ENCODE data around the gene AGK. TPM values are rescaled to one million over a fixed set of nuclear protein-coding genes. Genes with fewer than 3 reads are reported as not detected.
A peak's percentile ranks its signal among the peaks of the same experiment; 100 is the strongest.

Gene AGK
- total RNA-seq, 4 donors from 2014 or later, result 11.2 to 22.5 (median 17.7) TPM

DNA sequence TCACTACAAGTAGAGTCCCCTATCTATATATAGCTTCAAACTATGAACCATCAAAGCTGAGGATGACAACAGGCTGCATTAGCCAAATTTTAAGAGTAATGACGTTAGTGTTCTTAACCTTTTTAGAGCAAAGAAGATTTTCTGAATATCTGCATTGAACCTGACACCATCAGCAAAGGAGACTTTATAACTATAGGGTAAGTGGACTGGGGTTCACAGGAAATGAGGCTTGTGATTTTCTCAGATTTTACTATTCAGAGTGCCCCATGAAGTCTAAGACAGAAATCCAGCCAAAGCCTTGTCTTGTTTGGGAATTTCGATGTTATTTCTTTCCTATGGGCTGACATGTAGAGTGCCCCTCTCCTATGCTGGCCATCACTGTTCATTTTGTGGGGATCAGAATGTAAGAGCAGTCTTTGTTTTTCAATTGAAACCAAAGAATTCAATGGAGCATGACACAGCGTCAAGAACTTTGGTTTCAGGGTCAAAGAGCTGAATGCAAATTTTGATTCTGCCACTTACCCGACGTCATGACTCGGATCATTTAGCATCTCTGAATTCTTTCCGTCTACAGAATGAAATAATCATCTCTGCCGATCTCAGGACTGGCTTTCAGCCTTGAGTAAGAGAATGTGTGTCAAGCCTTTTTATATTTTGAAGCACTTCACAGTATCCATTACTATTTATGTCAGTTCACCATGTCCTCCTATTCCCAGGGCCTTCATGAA is 98.1 kb downstream of the AGK start:
- H3K36me3 ChIP-seq, result peaks cover 0 to 44% (median 3%) of the 10 kb centered on the region in 3 donors
- peak overlapping the region in 2 of 4 donors; percentile 7 to 46 for H3K27ac ChIP-seq
- intact Hi-C loops (cut with DNase I), result no loop called here
- no peak for DNase-seq
- H3K9me3 ChIP-seq, result no peaks in the 10 kb centered on the region
- H3K4me3 ChIP-seq, result no peak overlapping the region
- peaks cover 0 to 14% (median 0%) of the 10 kb centered on the region in 3 donors for H3K4me1 ChIP-seq
- H3K27me3 ChIP-seq, result no peaks in the 10 kb centered on the region
- no peak for TF ChIP-seq POLR2A (IDR thresholded peaks at IDR 0.05)
- TF ChIP-seq, protein P1, sequence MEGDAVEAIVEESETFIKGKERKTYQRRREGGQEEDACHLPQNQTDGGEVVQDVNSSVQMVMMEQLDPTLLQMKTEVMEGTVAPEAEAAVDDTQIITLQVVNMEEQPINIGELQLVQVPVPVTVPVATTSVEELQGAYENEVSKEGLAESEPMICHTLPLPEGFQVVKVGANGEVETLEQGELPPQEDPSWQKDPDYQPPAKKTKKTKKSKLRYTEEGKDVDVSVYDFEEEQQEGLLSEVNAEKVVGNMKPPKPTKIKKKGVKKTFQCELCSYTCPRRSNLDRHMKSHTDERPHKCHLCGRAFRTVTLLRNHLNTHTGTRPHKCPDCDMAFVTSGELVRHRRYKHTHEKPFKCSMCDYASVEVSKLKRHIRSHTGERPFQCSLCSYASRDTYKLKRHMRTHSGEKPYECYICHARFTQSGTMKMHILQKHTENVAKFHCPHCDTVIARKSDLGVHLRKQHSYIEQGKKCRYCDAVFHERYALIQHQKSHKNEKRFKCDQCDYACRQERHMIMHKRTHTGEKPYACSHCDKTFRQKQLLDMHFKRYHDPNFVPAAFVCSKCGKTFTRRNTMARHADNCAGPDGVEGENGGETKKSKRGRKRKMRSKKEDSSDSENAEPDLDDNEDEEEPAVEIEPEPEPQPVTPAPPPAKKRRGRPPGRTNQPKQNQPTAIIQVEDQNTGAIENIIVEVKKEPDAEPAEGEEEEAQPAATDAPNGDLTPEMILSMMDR (IDR thresholded peaks at IDR 0.05), result no peak
- WGBS, 2 donors, result 51 to 57% methylated on average over 8 of the region's 8 CpGs

DNA sequence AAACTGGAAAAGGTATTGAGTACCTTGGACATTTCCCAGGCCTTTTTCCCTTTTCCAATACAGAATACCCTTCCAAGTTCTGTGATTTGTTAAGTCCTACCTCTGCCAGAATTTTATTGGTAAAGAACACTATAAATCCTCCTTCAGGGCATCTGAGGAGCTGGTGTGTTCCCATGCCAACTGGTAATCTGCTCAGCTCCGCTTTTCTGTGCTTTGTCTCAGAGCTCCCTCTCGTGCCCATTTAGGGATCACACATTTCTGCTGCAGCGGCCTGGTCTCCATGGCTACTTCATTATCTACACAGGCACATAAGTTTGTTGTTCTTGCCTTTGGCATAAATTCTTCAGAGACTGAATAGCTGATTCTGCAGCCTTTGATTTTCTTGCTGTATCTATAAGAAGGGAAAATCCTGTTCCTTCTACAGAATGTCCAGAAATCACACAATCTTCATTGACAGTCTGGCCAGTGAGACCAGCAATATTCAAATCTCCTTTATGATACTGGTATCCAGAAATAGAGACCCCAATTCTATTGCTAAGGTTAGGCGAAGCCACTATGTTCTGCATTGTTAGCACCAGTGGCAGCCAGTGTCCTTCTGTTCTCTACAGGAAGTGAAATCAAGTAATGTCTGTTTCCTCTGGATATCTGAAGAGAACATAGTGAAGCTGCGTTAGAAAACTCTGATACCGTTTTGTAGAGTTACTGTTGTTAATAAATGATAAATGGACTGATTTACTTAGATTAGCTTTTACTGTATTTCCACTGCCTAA is 98.8 kb downstream of the AGK start:
- Histone ChIP-seq H3K27ac (peak overlapping the region in 2 of 4 donors; percentile 7 to 46), H3K27me3 (no peaks in the 10 kb centered on the region), H3K9me3 (no peaks in the 10 kb centered on the region), H3K4me1 (peaks cover 0 to 14% (median 0%) of the 10 kb centered on the region in 3 donors), H3K4me3 (no peak overlapping the region), H3K36me3 (peaks cover 0 to 44% (median 3%) of the 10 kb centered on the region in 3 donors)
- WGBS, 2 donors, result 24 to 39% methylated on average over 6 of the region's 6 CpGs
- DNase-seq, result no peak
- intact Hi-C loops (cut with DNase I), result no loop called here
- TF ChIP-seq POLR2A (IDR thresholded peaks at IDR 0.05), result no peak
- TF ChIP-seq, protein P1 (IDR thresholded peaks at IDR 0.05), result peak in 5 of 6 experiments; percentile 47 to 70 (median 58)

DNA sequence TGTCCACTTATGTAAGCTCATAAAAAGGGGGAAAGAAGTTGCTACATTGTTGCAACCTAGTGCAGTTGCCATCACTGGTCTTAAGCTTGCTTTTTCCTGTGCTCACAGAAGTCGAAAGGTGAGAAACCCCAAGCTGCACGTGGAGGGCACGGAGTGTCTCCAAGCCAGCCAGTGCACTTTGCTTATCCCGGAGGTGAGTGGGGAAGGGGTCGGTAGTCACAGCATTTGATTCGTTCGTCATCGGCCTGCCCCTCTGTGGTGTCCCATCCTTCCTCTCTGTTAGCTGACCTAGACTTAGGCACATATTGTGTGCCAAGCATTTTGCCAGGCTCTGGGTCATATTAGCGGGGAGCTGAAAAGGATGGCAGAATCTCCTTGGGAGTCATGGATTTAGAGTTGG is 100.2 kb downstream of the AGK start:
- 90 to 93% methylated on average over 9 of the region's 9 CpGs for WGBS, 2 donors
- DNase-seq, result no peak
- Histone ChIP-seq H3K4me3 (no peak overlapping the region), H3K27me3 (no peaks in the 10 kb centered on the region), H3K4me1 (peaks cover 0 to 14% (median 0%) of the 10 kb centered on the region in 3 donors), H3K27ac (no peak overlapping the region), H3K9me3 (no peaks in the 10 kb centered on the region), H3K36me3 (peaks cover 0 to 43% (median 3%) of the 10 kb centered on the region in 3 donors)
- intact Hi-C loops (cut with DNase I), result no loop called here
- TF ChIP-seq POLR2A (IDR thresholded peaks at IDR 0.05), result no peak
- TF ChIP-seq, protein P1 (IDR thresholded peaks at IDR 0.05), result no peak

DNA sequence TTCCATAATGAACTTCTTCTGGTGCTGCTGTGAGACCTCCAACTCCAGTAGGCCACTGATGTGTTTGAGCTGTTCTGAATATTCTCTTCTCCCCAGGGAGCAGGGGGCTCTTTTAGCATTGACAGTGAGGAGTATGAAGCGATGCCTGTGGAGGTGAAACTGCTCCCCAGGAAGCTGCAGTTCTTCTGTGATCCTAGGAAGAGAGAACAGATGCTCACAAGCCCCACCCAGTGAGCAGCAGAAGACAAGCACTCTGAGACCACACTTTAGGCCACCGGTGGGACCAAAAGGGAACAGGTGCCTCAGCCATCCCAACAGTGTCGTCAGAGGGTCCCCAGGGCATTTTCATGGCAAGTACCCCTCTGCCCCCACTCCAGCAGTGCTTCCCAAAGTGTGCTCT is 101.5 kb downstream of the AGK start:
- Histone ChIP-seq H3K27ac (no peak overlapping the region), H3K4me3 (no peak overlapping the region), H3K27me3 (no peaks in the 10 kb centered on the region), H3K9me3 (no peaks in the 10 kb centered on the region), H3K36me3 (peaks cover 0 to 50% (median 3%) of the 10 kb centered on the region in 3 donors), H3K4me1 (peaks cover 0 to 14% (median 0%) of the 10 kb centered on the region in 3 donors)
- DNase-seq, result no peak
- TF ChIP-seq, protein P1 (IDR thresholded peaks at IDR 0.05), result no peak
- no peak for TF ChIP-seq POLR2A (IDR thresholded peaks at IDR 0.05)
- intact Hi-C loops (cut with DNase I), result no loop called here
- WGBS, 2 donors, result 74 to 94% methylated on average over 2 of the region's 3 CpGs

DNA sequence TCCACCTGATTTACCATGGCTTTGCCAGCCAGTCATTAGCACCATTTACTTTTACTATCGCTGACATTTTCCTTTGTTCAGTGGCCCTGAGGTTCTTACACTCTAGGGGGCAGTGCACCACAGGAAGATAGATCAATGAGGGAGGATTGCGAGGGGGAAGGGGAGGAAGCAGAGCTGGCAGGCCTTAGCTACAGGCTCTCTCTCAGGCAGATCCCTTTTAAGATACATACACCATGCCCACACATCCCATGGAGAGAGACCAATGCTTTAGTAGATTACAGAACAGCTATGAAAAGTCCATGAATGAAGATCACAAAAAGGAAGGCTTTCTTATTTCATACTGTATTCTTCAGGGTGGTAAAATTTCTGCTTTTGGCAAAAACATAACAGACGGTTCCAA is 103.3 kb downstream of the AGK start:
- 34 to 56% methylated on average over 2 to 3 of the region's 3 CpGs for WGBS, 2 donors
- no peak overlapping the region for H3K4me3 ChIP-seq
- intact Hi-C loops (cut with DNase I), result no loop called here
- no peaks in the 10 kb centered on the region for H3K27me3 ChIP-seq
- peaks cover 0 to 60% (median 3%) of the 10 kb centered on the region in 3 donors for H3K36me3 ChIP-seq
- H3K4me1 ChIP-seq, result peaks cover 0 to 8% (median 0%) of the 10 kb centered on the region in 3 donors
- H3K27ac ChIP-seq, result peak overlapping the region in 2 of 4 donors; percentile 3
- TF ChIP-seq POLR2A (IDR thresholded peaks at IDR 0.05), result no peak
- TF ChIP-seq, protein P1 (IDR thresholded peaks at IDR 0.05), result peak; percentile 44 to 80 (median 65)
- DNase-seq, result no peak
- H3K9me3 ChIP-seq, result no peaks in the 10 kb centered on the region
